Measurements from ENCODE around the gene BBX. TPM values are rescaled to one million over a fixed set of nuclear protein-coding genes. Genes with fewer than 3 reads are reported as not detected.

Gene BBX
- polyA plus RNA-seq, 1 donor from 2014 or later, result 23.8 TPM

GRCh38 chr3:107496855-107497254 lies 25.9 kb upstream of the BBX start:
- no peaks in the 10 kb centered on the region for H3F3A ChIP-seq (ENCODE audit: insufficient read depth, low read length, poor library complexity, severe bottlenecking)
- no peak overlapping the region for H2AFZ ChIP-seq (ENCODE audit: low read depth, low read length)
- H3K4me3 ChIP-seq (ENCODE audit: low read length), result no peak overlapping the region
- TF ChIP-seq POLR2AphosphoS5 (IDR thresholded peaks at IDR 0.05), result no peak
- TF ChIP-seq EZH2 (IDR thresholded peaks at IDR 0.05; ENCODE audit: borderline replicate concordance, insufficient read depth, low read length, poor library complexity, severe bottlenecking), result no peak
- no peak for TF ChIP-seq RAD21 (conservative IDR thresholded peaks at IDR 0.05)
- no peak for TF ChIP-seq CTCF (IDR thresholded peaks at IDR 0.05; ENCODE audit: poor library complexity, severe bottlenecking)
- TF ChIP-seq EP300 (conservative IDR thresholded peaks at IDR 0.05; ENCODE audit: poor library complexity, severe bottlenecking), result no peak
- TF ChIP-seq REST (IDR thresholded peaks at IDR 0.05; ENCODE audit: borderline replicate concordance), result no peak
- TF ChIP-seq TAF1 (IDR thresholded peaks at IDR 0.05; ENCODE audit: low read depth), result no peak
- TF ChIP-seq MXI1 (conservative IDR thresholded peaks at IDR 0.05; ENCODE audit: poor library complexity, severe bottlenecking), result no peak
- TF ChIP-seq SMC3 (conservative IDR thresholded peaks at IDR 0.05; ENCODE audit: poor library complexity), result no peak
- H3K79me2 ChIP-seq (replicated peaks; ENCODE audit: insufficient read depth, low read length), result no peaks in the 10 kb centered on the region
- H3K4me2 ChIP-seq (ENCODE audit: low read length), result no peak overlapping the region
- no peaks in the 10 kb centered on the region for H3K9me3 ChIP-seq (ENCODE audit: low read length)
- no peaks in the 10 kb centered on the region for H3K27me3 ChIP-seq (ENCODE audit: insufficient read depth, low read depth, low read length)
- no peaks in the 10 kb centered on the region for H3K36me3 ChIP-seq (ENCODE audit: insufficient read depth, low read length)
- H3K9ac ChIP-seq (ENCODE audit: low read length), result no peak overlapping the region
- no peaks in the 10 kb centered on the region for H4K20me1 ChIP-seq (ENCODE audit: insufficient read depth)
- no peaks in the 10 kb centered on the region for H3K9me2 ChIP-seq (ENCODE audit: insufficient read depth, low read length)
- no peak overlapping the region for H3K27ac ChIP-seq (ENCODE audit: low read length)

- Histone ChIP-seq H3K9me3 (ENCODE audit: low read length) (no peaks in the 10 kb centered on the region), H3K9ac (ENCODE audit: low read length) (no peak overlapping the region), H3K9me2 (ENCODE audit: insufficient read depth, low read length) (no peaks in the 10 kb centered on the region), H2AFZ (ENCODE audit: low read depth, low read length) (no peak overlapping the region), H4K20me1 (ENCODE audit: insufficient read depth) (no peaks in the 10 kb centered on the region), H3K36me3 (ENCODE audit: insufficient read depth, low read length) (no peaks in the 10 kb centered on the region), H3K27me3 (ENCODE audit: insufficient read depth, low read depth, low read length) (no peaks in the 10 kb centered on the region), H3F3A (ENCODE audit: insufficient read depth, low read length, poor library complexity, severe bottlenecking) (no peaks in the 10 kb centered on the region), H3K4me3 (ENCODE audit: low read length) (no peak overlapping the region), H3K27ac (ENCODE audit: low read length) (no peak overlapping the region), H3K79me2 (replicated peaks; ENCODE audit: insufficient read depth, low read length) (no peaks in the 10 kb centered on the region), H3K4me2 (ENCODE audit: low read length) (no peak overlapping the region)
- TF ChIP-seq REST (IDR thresholded peaks at IDR 0.05; ENCODE audit: borderline replicate concordance), result no peak
- no peak for TF ChIP-seq SMC3 (conservative IDR thresholded peaks at IDR 0.05; ENCODE audit: poor library complexity)
- no peak for TF ChIP-seq EZH2 (IDR thresholded peaks at IDR 0.05; ENCODE audit: borderline replicate concordance, insufficient read depth, low read length, poor library complexity, severe bottlenecking)
- TF ChIP-seq EP300 (conservative IDR thresholded peaks at IDR 0.05; ENCODE audit: poor library complexity, severe bottlenecking), result no peak
- no peak for TF ChIP-seq CTCF (IDR thresholded peaks at IDR 0.05; ENCODE audit: poor library complexity, severe bottlenecking)
- no peak for TF ChIP-seq RAD21 (conservative IDR thresholded peaks at IDR 0.05)
- TF ChIP-seq POLR2AphosphoS5 (IDR thresholded peaks at IDR 0.05), result no peak
- TF ChIP-seq MXI1 (conservative IDR thresholded peaks at IDR 0.05; ENCODE audit: poor library complexity, severe bottlenecking), result no peak
- no peak for TF ChIP-seq TAF1 (IDR thresholded peaks at IDR 0.05; ENCODE audit: low read depth)
Observed at GRCh38 chr3:107498646-107499045, 24.1 kb upstream of the BBX start.

Data from neural cell (in vitro differentiated cells).